Nephron (organoid): Measurements from ENCODE around the gene UNC13B.
"Not testable (repeated sequence)": the region's sequence is repeated elsewhere in the genome, so short reads cannot be mapped to it uniquely, and the experiment has no call there.

Source experiments
- H3K27ac Mint-ChIP-seq, 3 experiments: 2 replicates each; pipeline ENCODE4 v1.8.0; 2020; ENCODE audit warnings: mixed read lengths in 3 of 3, mild to moderate bottlenecking in 2 of 3, moderate library complexity in 1 of 3
- H3K27me3 Mint-ChIP-seq: 2 replicates; pipeline ENCODE4 v1.8.0; 2021; ENCODE audit warnings: low read depth, mild to moderate bottlenecking, moderate library complexity, mixed read lengths
- H3K36me3 Mint-ChIP-seq: 2 replicates; pipeline ENCODE4 v1.8.0; 2020; ENCODE audit warnings: low read depth, mixed read lengths
- H3K4me1 Mint-ChIP-seq: 2 replicates; pipeline ENCODE4 v1.8.0; 2020; ENCODE audit warnings: mixed read lengths
- H3K4me3 Mint-ChIP-seq, 3 experiments: 2 replicates each; pipeline ENCODE4 v1.8.0; 2020; ENCODE audit warnings: mild to moderate bottlenecking in 3 of 3, mixed read lengths in 3 of 3, moderate library complexity in 2 of 3
- H3K9me3 Mint-ChIP-seq: 2 replicates; pipeline ENCODE4 v1.8.0; 2020; ENCODE audit warnings: mixed read lengths
- TF ChIP-seq, protein P1 (sequence below), 3 experiments: fragments of 200-600 bp; sonication (generic); IDR thresholded peaks; one replicate each; pipeline ENCODE4 v1.5.0; 2021; ENCODE audit warnings: antibody characterized with exemption in 3 of 3; ENCODE audit not compliant: unreplicated experiment in 3 of 3

The UNC13B gene

GRCh38 chr9:35136866-35137265 lies 24.9 kb upstream of the UNC13B start:
- Mint-ChIP-seq H3K9me3 (peaks cover 20% of the 10 kb centered on the region), H3K4me3 (no peak overlapping the region), H3K36me3 (no peaks in the 10 kb centered on the region), H3K27ac (no peak overlapping the region), H3K27me3 (no peaks in the 10 kb centered on the region), H3K4me1 (no peaks in the 10 kb centered on the region)
- TF ChIP-seq, protein P1, sequence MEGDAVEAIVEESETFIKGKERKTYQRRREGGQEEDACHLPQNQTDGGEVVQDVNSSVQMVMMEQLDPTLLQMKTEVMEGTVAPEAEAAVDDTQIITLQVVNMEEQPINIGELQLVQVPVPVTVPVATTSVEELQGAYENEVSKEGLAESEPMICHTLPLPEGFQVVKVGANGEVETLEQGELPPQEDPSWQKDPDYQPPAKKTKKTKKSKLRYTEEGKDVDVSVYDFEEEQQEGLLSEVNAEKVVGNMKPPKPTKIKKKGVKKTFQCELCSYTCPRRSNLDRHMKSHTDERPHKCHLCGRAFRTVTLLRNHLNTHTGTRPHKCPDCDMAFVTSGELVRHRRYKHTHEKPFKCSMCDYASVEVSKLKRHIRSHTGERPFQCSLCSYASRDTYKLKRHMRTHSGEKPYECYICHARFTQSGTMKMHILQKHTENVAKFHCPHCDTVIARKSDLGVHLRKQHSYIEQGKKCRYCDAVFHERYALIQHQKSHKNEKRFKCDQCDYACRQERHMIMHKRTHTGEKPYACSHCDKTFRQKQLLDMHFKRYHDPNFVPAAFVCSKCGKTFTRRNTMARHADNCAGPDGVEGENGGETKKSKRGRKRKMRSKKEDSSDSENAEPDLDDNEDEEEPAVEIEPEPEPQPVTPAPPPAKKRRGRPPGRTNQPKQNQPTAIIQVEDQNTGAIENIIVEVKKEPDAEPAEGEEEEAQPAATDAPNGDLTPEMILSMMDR (IDR thresholded peaks at IDR 0.05; ENCODE audit: unreplicated experiment in 3 of 3) = no peak

GRCh38 chr9:35140093-35140492 lies 21.7 kb upstream of the UNC13B start:
- H3K27me3 Mint-ChIP-seq = no peaks in the 10 kb centered on the region
- no peaks in the 10 kb centered on the region for H3K4me1 Mint-ChIP-seq
- no peaks in the 10 kb centered on the region for H3K36me3 Mint-ChIP-seq
- TF ChIP-seq, protein P1 (IDR thresholded peaks at IDR 0.05; ENCODE audit: unreplicated experiment in 3 of 3) = no peak
- H3K27ac Mint-ChIP-seq = no peak overlapping the region
- H3K4me3 Mint-ChIP-seq = no peak overlapping the region
- H3K9me3 Mint-ChIP-seq = peaks cover 23% of the 10 kb centered on the region

DNA sequence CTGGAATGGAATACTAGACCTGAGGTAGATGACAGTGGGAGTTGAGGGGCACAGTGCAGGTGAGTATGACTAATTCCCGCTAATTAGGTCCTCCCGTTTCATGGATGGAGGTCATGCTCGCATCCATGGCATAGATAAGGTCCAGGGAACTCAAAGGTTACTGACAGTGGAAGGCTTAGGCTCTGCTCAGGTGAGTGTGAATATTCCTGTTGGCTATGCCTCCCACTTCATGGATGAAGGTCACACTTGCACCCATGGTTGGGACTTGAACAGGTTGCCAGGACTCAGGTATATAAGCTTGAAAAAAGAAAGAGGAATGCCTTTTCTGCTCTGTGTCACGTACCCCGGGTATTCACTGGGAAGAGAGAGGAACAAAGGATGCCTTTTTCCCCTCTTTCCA lies 19.8 kb upstream of the UNC13B start:
- H3K9me3 Mint-ChIP-seq = peaks cover 28% of the 10 kb centered on the region
- H3K4me3 Mint-ChIP-seq = no peak overlapping the region
- TF ChIP-seq, protein P1 (IDR thresholded peaks at IDR 0.05; ENCODE audit: unreplicated experiment in 3 of 3) = no peak
- H3K36me3 Mint-ChIP-seq = no peaks in the 10 kb centered on the region
- H3K27ac Mint-ChIP-seq = no peak overlapping the region
- H3K27me3 Mint-ChIP-seq = no peaks in the 10 kb centered on the region
- no peaks in the 10 kb centered on the region for H3K4me1 Mint-ChIP-seq

GRCh38 chr9:35147941-35148563 lies 13.8 kb upstream of the UNC13B start:
- not testable (repeated sequence) for H3K36me3 Mint-ChIP-seq, H3K4me3 Mint-ChIP-seq
- peaks cover 38% of the 10 kb centered on the region for H3K9me3 Mint-ChIP-seq

GRCh38 chr9:35152926-35153325 lies 8.9 kb upstream of the UNC13B start:
- H3K27ac Mint-ChIP-seq = no peak overlapping the region
- H3K9me3 Mint-ChIP-seq = peaks cover 20% of the 10 kb centered on the region
- TF ChIP-seq, protein P1 (IDR thresholded peaks at IDR 0.05; ENCODE audit: unreplicated experiment in 3 of 3) = no peak
- no peak overlapping the region for H3K4me3 Mint-ChIP-seq
- no peaks in the 10 kb centered on the region for H3K36me3 Mint-ChIP-seq
- no peaks in the 10 kb centered on the region for H3K4me1 Mint-ChIP-seq
- no peaks in the 10 kb centered on the region for H3K27me3 Mint-ChIP-seq

More at GRCh38 chr9:35147941-35148563, 13.8 kb upstream of the UNC13B start:
- H3K4me1 Mint-ChIP-seq, H3K27me3 Mint-ChIP-seq, H3K27ac Mint-ChIP-seq: not testable (repeated sequence)

- Mint-ChIP-seq H3K36me3 (no peaks in the 10 kb centered on the region), H3K27me3 (no peaks in the 10 kb centered on the region), H3K9me3 (no peaks in the 10 kb centered on the region), H3K27ac (no peak overlapping the region), H3K4me1 (peaks cover 5% of the 10 kb centered on the region), H3K4me3 (no peak overlapping the region)
- TF ChIP-seq, protein P1 (IDR thresholded peaks at IDR 0.05; ENCODE audit: unreplicated experiment in 3 of 3) = no peak
These were observed 5.0 kb upstream of the UNC13B start for GRCh38 chr9:35156781-35157180.

DNA sequence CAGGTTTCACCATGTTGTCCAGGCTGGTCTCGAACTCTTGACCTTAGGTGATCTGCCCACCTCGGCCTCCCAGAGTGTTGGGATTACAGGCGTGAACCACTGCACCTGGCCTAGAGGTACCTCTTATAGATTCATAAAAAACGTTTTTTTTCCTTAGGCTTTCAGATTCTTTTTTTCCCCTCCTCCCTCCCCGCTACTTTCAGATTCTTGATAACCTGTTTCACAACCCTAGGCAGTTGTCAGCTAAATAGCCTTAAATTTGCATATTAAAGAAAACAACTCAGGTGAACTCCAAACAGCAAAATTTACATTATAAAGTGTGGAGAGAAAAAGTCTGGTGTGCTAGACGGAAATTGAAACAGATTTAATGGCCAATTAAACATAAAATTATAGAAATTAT lies 4.0 kb upstream of the UNC13B start:
- not testable (repeated sequence) for H3K9me3 Mint-ChIP-seq, H3K36me3 Mint-ChIP-seq, H3K27ac Mint-ChIP-seq, H3K4me1 Mint-ChIP-seq, H3K27me3 Mint-ChIP-seq, H3K4me3 Mint-ChIP-seq
